GM12891 (cell line): ENCODE results near the gene TAS2R19. TPM values are rescaled to one million over a fixed set of nuclear protein-coding genes. Genes with fewer than 3 reads are reported as not detected.
"Not testable (repeated sequence)": the region's sequence is repeated elsewhere in the genome, so short reads cannot be mapped to it uniquely, and the experiment has no call there.

Source experiments
- DNase-seq: peaks from one replicate; pipeline ENCODE4 v3.0.0; 2011; ENCODE audit warnings: low spot score; ENCODE audit not compliant: insufficient read length
- FAIRE-seq: peaks from 2 replicates; lab custom pipeline; 2011; peaks lifted over from hg19 to GRCh38; lab: Jason Lieb, UNC
- PAX5 ChIP-seq: IDR thresholded peaks from 2 replicates; pipeline ENCODE4 v1.6.1; 2011; ENCODE audit warnings: low read length, moderate library complexity, mild to moderate bottlenecking; ENCODE audit not compliant: insufficient read depth, severe bottlenecking
- POLR2A ChIP-seq: IDR thresholded peaks from 2 replicates; pipeline ENCODE4 v1.6.1; 2011; ENCODE audit warnings: low read depth, low read length, control low read depth
- POLR2AphosphoS5 ChIP-seq: IDR thresholded peaks from 2 replicates; pipeline ENCODE4 v1.6.1; 2011; ENCODE audit warnings: low read depth, low read length, control low read depth
- POU2F2 ChIP-seq: IDR thresholded peaks from 2 replicates; pipeline ENCODE4 v1.6.1; 2011; ENCODE audit warnings: low read depth, mild to moderate bottlenecking, control low read depth, low read length, moderate library complexity
- SPI1 ChIP-seq: IDR thresholded peaks from 2 replicates; pipeline ENCODE4 v1.6.1; 2011; ENCODE audit warnings: low read depth, low read length, control low read depth
- TAF1 ChIP-seq: IDR thresholded peaks from 2 replicates; pipeline ENCODE4 v1.6.1; 2011; ENCODE audit warnings: low read depth, low read length, control low read depth
- polyA plus RNA-seq: library from polyadenylated mRNA; unstranded; fragments of >200 nt; gene quantifications from one replicate; pipeline ENCODE4 v1.2.1, GENCODE V29; 2012; ENCODE audit warnings: low read depth, missing spikeins, inconsistent platforms; ENCODE audit not compliant: missing spikeins

TAS2R19 gene
- polyA plus RNA-seq: 0.12 TPM

GRCh38 chr12:11022520-11022919, at the start of gene TAS2R19:
Gene TAS2R19, minus strand, starts transcription at chr12:11022620. Its CDS starts 49 bp downstream, at chr12:11022571.
- TF ChIP-seq POU2F2: no peak
- TF ChIP-seq POLR2A: no peak
- no peak for TF ChIP-seq POLR2AphosphoS5
- no peak for TF ChIP-seq TAF1
- no peak for TF ChIP-seq PAX5
- no peak for TF ChIP-seq SPI1
- no peak for DNase-seq
- no peak for FAIRE-seq

GRCh38 chr12:11071414-11071813, 49.0 kb upstream of the TAS2R19 start:
- DNase-seq (no peak), FAIRE-seq (no peak)
- TF ChIP-seq POLR2A: no peak
- no peak for TF ChIP-seq TAF1
- no peak for TF ChIP-seq SPI1
- no peak for TF ChIP-seq POLR2AphosphoS5
- no peak for TF ChIP-seq PAX5
- TF ChIP-seq POU2F2: no peak

GRCh38 chr12:11070999-11071398, 48.6 kb upstream of the TAS2R19 start:
- DNase-seq: no peak
- FAIRE-seq: no peak
- no peak for TF ChIP-seq TAF1

- no peak for FAIRE-seq
- DNase-seq: no peak
- no peak for TF ChIP-seq POU2F2
- no peak for TF ChIP-seq SPI1
Observed at GRCh38 chr12:11069854-11070365, 47.5 kb upstream of the TAS2R19 start.

- TF ChIP-seq POLR2AphosphoS5: no peak
- TF ChIP-seq POLR2A: no peak
- no peak for TF ChIP-seq TAF1
- no peak for TF ChIP-seq POU2F2
- TF ChIP-seq SPI1: no peak
- TF ChIP-seq PAX5: no peak
- no peak for FAIRE-seq
- no peak for DNase-seq
Observed at GRCh38 chr12:11067514-11067913, 45.1 kb upstream of the TAS2R19 start.

GRCh38 chr12:11062194-11062593, 39.8 kb upstream of the TAS2R19 start, which contains the start of gene TAS2R46:
Gene TAS2R46, minus strand, starts transcription at chr12:11062294. Its CDS starts 0 bp downstream, at chr12:11062294.
- FAIRE-seq, DNase-seq: not testable (repeated sequence)

GRCh38 chr12:11059784-11060183, 37.4 kb upstream of the TAS2R19 start:
- no peak for DNase-seq
- no peak for FAIRE-seq
- TF ChIP-seq POLR2AphosphoS5 (no peak), SPI1 (no peak), PAX5 (no peak), POLR2A (no peak), TAF1 (no peak), POU2F2 (no peak)

- no peak for TF ChIP-seq SPI1
- TF ChIP-seq POLR2AphosphoS5: no peak
- no peak for TF ChIP-seq PAX5
- no peak for TF ChIP-seq TAF1
- no peak for TF ChIP-seq POLR2A
- no peak for TF ChIP-seq POU2F2
- DNase-seq: no peak
- FAIRE-seq: peak; percentile 76
Observed at GRCh38 chr12:11059041-11059440, 36.6 kb upstream of the TAS2R19 start.

GRCh38 chr12:11055306-11055705, 32.9 kb upstream of the TAS2R19 start:
- FAIRE-seq (no peak), DNase-seq (no peak)
- TF ChIP-seq SPI1: no peak
- no peak for TF ChIP-seq PAX5
- no peak for TF ChIP-seq POLR2AphosphoS5
- no peak for TF ChIP-seq POLR2A
- no peak for TF ChIP-seq TAF1
- no peak for TF ChIP-seq POU2F2

GRCh38 chr12:11049806-11050531, 27.5 kb upstream of the TAS2R19 start:
- not testable (repeated sequence) for DNase-seq, FAIRE-seq

GRCh38 chr12:11041366-11041765, 18.9 kb upstream of the TAS2R19 start:
- not testable (repeated sequence) for DNase-seq
- peak; percentile 66 for FAIRE-seq
